HepG2 (cell line): ENCODE results near the gene MAB21L4. TPM values are rescaled to one million over a fixed set of nuclear protein-coding genes. Genes with fewer than 3 reads are reported as not detected.

Experiments used
- AHR ChIP-seq: IDR thresholded peaks from 2 replicates; pipeline ENCODE4 v1.6.1; 2018; ENCODE audit warnings: missing genetic modification reagents, missing compliant biosample characterization
- BRCA1 ChIP-seq: sonication (generic); formaldehyde crosslinking; IDR thresholded peaks from 2 replicates; pipeline ENCODE4 v1.4.0; 2020; ENCODE audit warnings: missing genetic modification reagents
- ELF3 ChIP-seq: IDR thresholded peaks from 2 replicates; pipeline ENCODE4 v1.6.1; 2016; ENCODE audit warnings: missing genetic modification reagents, missing compliant biosample characterization
- FOXO4 ChIP-seq: sonication (generic); formaldehyde crosslinking; conservative IDR thresholded peaks from 2 replicates; pipeline ENCODE4 v1.8.1; 2023; ENCODE audit warnings: missing genetic modification reagents
- KMT2B ChIP-seq: IDR thresholded peaks from 2 replicates; pipeline ENCODE4 v1.6.1; 2016; ENCODE audit warnings: missing genetic modification reagents, missing compliant biosample characterization
- MXI1 ChIP-seq: IDR thresholded peaks from 3 replicates; pipeline ENCODE4 v1.6.1; 2012; ENCODE audit warnings: low read depth, low read length, inconsistent platforms, borderline replicate concordance
- PHF8 ChIP-seq: sonication (generic); formaldehyde crosslinking; IDR thresholded peaks from 2 replicates; pipeline ENCODE4 v1.5.0; 2020; ENCODE audit warnings: missing genetic modification reagents
- PITX1 ChIP-seq: sonication (generic); formaldehyde crosslinking; IDR thresholded peaks from 2 replicates; pipeline ENCODE4 v1.5.1; 2020; ENCODE audit warnings: mild to moderate bottlenecking, missing genetic modification reagents
- SMAD1 ChIP-seq: sonication (generic); formaldehyde crosslinking; IDR thresholded peaks from 2 replicates; pipeline ENCODE4 v1.4.0; 2020; ENCODE audit warnings: missing genetic modification reagents, low read depth, mild to moderate bottlenecking, borderline replicate concordance
- SMAD9 ChIP-seq: sonication (generic); formaldehyde crosslinking; IDR thresholded peaks from 2 replicates; pipeline ENCODE4 v1.5.1; 2020; ENCODE audit warnings: mild to moderate bottlenecking, missing genetic modification reagents
- ZBTB38 ChIP-seq: sonication (generic); formaldehyde crosslinking; IDR thresholded peaks from 2 replicates; pipeline ENCODE4 v1.5.1; 2020; ENCODE audit warnings: mild to moderate bottlenecking, missing genetic modification reagents
- ZFP82 ChIP-seq: sonication (generic); formaldehyde crosslinking; IDR thresholded peaks from 2 replicates; pipeline ENCODE4 v1.5.1; 2020; ENCODE audit warnings: mild to moderate bottlenecking, missing genetic modification reagents, borderline replicate concordance
- ZNF136 ChIP-seq: sonication (generic); formaldehyde crosslinking; IDR thresholded peaks from 2 replicates; pipeline ENCODE4 v1.8.1; 2022; ENCODE audit warnings: low read depth, mild to moderate bottlenecking, moderate library complexity, missing genetic modification reagents
- ZNF572 ChIP-seq: sonication (generic); formaldehyde crosslinking; IDR thresholded peaks from 2 replicates; pipeline ENCODE4 v1.5.1; 2020; ENCODE audit warnings: mild to moderate bottlenecking, missing genetic modification reagents
- ZNF720 ChIP-seq: sonication (generic); formaldehyde crosslinking; IDR thresholded peaks from 2 replicates; pipeline ENCODE4 v1.4.0; 2020; ENCODE audit warnings: missing genetic modification reagents
- ZNF749 ChIP-seq: sonication (generic); formaldehyde crosslinking; IDR thresholded peaks from 2 replicates; pipeline ENCODE4 v1.8.0; 2022; ENCODE audit warnings: mild to moderate bottlenecking, missing genetic modification reagents, moderate library complexity, borderline replicate concordance
- ZNF850 ChIP-seq: sonication (generic); formaldehyde crosslinking; conservative IDR thresholded peaks from 2 replicates; pipeline ENCODE4 v1.9.0; 2021; ENCODE audit warnings: mild to moderate bottlenecking, missing genetic modification reagents
- ZNF891 ChIP-seq: sonication (generic); formaldehyde crosslinking; IDR thresholded peaks from 2 replicates; pipeline ENCODE4 v1.5.0; 2020; ENCODE audit warnings: mild to moderate bottlenecking, missing genetic modification reagents
- polyA plus RNA-seq, 8 experiments: library from polyadenylated mRNA; depleted of rRNA in 3 of 8; stranded (reverse) in 7 of 8; unstranded in 1 of 8; fragments of >200 nt; fragmentation: Illumina TruSeq in 4 of 8; extraction: Trizol in 4 of 8; gene quantifications; 2 replicates each; pipeline versions ENCODE4 v1.2.1 to v1.2.3, GENCODE V29; 2011 to 2016; ENCODE audit warnings: low read depth in 4 of 8, missing spikeins in 1 of 8, mixed read lengths in 1 of 8; ENCODE audit not compliant: insufficient read depth in 1 of 8
- total RNA-seq, 5 experiments: library from RNA; depleted of rRNA; stranded (reverse); fragments of >200 nt; fragmentation: Illumina TruSeq; extraction: Trizol; gene quantifications; 2 replicates each; pipeline ENCODE4 v1.2.3, GENCODE V29; 2016; ENCODE audit warnings: low read depth in 1 of 5
- TF ChIP-seq, protein P1 (sequence below): fragments of 450-650 bp; IDR thresholded peaks from 2 replicates; pipeline ENCODE4 v1.6.1; 2016
- TF ChIP-seq, protein P2 (sequence below), 2 experiments: sonication (generic) in 1 of 2; formaldehyde crosslinking in 1 of 2; IDR thresholded peaks; 2 replicates each; pipeline versions ENCODE4 v1.4.0 to v1.6.1; 2016 to 2020; ENCODE audit warnings: borderline replicate concordance in 1 of 2, low read depth in 1 of 2, mild to moderate bottlenecking in 1 of 2, missing genetic modification reagents in 1 of 2
- TF ChIP-seq, protein P3 (sequence below): sonication (generic); formaldehyde crosslinking; IDR thresholded peaks from 2 replicates; pipeline ENCODE4 v1.5.1; 2020; ENCODE audit warnings: mild to moderate bottlenecking, missing genetic modification reagents, moderate library complexity

The MAB21L4 gene
- total and polyA plus RNA-seq, 2 of the 13 experiments (the other 11 are each of a cell fraction or from before 2014, with no cell fraction given) = 3.0 to 14.0 TPM

GRCh38 chr2:240868286-240869108 lies 27.5 kb downstream of the MAB21L4 start, which contains the start of gene AGXT (continued):
- TF ChIP-seq ZNF891 = 0 out of 2 replicates have a peak, but pooled peaks have one; percentile 61
- peak; percentile 91 for TF ChIP-seq PITX1 (CRISPR knock-in tag)
- TF ChIP-seq SMAD9 = no peak
- TF ChIP-seq, protein P1, sequence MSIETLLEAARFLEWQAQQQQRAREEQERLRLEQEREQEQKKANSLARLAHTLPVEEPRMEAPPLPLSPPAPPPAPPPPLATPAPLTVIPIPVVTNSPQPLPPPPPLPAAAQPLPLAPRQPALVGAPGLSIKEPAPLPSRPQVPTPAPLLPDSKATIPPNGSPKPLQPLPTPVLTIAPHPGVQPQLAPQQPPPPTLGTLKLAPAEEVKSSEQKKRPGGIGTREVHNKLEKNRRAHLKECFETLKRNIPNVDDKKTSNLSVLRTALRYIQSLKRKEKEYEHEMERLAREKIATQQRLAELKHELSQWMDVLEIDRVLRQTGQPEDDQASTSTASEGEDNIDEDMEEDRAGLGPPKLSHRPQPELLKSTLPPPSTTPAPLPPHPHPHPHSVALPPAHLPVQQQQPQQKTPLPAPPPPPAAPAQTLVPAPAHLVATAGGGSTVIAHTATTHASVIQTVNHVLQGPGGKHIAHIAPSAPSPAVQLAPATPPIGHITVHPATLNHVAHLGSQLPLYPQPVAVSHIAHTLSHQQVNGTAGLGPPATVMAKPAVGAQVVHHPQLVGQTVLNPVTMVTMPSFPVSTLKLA = no peak
- TF ChIP-seq ZNF850 = no peak
- no peak for TF ChIP-seq ZFP82
- no peak for TF ChIP-seq ZNF720
- no peak for TF ChIP-seq FOXO4 (CRISPR knock-in tag)
- TF ChIP-seq AHR = no peak
- TF ChIP-seq SMAD1 (CRISPR knock-in tag) = 0 out of 2 replicates have a peak, but pooled peaks have one; percentile 24
- peak; percentile 69; the same call in 1 of the 2 replicates for TF ChIP-seq ELF3 (CRISPR knock-in tag)
- TF ChIP-seq, protein P2, sequence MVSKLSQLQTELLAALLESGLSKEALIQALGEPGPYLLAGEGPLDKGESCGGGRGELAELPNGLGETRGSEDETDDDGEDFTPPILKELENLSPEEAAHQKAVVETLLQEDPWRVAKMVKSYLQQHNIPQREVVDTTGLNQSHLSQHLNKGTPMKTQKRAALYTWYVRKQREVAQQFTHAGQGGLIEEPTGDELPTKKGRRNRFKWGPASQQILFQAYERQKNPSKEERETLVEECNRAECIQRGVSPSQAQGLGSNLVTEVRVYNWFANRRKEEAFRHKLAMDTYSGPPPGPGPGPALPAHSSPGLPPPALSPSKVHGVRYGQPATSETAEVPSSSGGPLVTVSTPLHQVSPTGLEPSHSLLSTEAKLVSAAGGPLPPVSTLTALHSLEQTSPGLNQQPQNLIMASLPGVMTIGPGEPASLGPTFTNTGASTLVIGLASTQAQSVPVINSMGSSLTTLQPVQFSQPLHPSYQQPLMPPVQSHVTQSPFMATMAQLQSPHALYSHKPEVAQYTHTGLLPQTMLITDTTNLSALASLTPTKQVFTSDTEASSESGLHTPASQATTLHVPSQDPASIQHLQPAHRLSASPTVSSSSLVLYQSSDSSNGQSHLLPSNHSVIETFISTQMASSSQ (IDR thresholded peaks at IDR 0.05; ENCODE audit: low read depth) = no peak
- TF ChIP-seq, protein P2 (CRISPR knock-in tag; IDR thresholded peaks at IDR 0.05; ENCODE audit: borderline replicate concordance) = peak; percentile 63; the same call in 1 of the 2 replicates
- 0 out of 2 replicates have a peak, but pooled peaks have one; percentile 29 for TF ChIP-seq BRCA1 (CRISPR knock-in tag)
- TF ChIP-seq, protein P3, sequence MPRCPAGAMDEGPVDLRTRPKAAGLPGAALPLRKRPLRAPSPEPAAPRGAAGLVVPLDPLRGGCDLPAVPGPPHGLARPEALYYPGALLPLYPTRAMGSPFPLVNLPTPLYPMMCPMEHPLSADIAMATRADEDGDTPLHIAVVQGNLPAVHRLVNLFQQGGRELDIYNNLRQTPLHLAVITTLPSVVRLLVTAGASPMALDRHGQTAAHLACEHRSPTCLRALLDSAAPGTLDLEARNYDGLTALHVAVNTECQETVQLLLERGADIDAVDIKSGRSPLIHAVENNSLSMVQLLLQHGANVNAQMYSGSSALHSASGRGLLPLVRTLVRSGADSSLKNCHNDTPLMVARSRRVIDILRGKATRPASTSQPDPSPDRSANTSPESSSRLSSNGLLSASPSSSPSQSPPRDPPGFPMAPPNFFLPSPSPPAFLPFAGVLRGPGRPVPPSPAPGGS (CRISPR knock-in tag) = peak; percentile 43; the same call in 1 of the 2 replicates
- peak; percentile 72; the same call in 1 of the 2 replicates for TF ChIP-seq ZNF572 (CRISPR knock-in tag)
- no peak for TF ChIP-seq ZNF749
- TF ChIP-seq PHF8 (CRISPR knock-in tag) = peak; percentile 61
- TF ChIP-seq ZNF136 = no peak; the same call in 1 of the 2 replicates
- no peak for TF ChIP-seq MXI1
- peak; percentile 77; the same call in 1 of the 2 replicates for TF ChIP-seq ZBTB38 (CRISPR knock-in tag)
- TF ChIP-seq KMT2B (CRISPR knock-in tag) = peak; percentile 42; the same call in 1 of the 2 replicates
